Tibial nerve (tissue), 4 donors: ENCODE measurements around the gene AMOTL1. TPM values are rescaled to one million over a fixed set of nuclear protein-coding genes. Genes with fewer than 3 reads are reported as not detected.
A peak's percentile ranks its signal among the peaks of the same experiment; 100 is the strongest.

Source experiments
- DNase-seq, 2 donors: peaks; one replicate each; pipeline ENCODE4 v3.0.0-alpha.2; 2019; ENCODE audit warnings: low spot score in 2 of 2
- H3K27ac ChIP-seq, 4 donors: fragments of 200-600 bp; sonication (generic) in 3 of 4; one replicate each; pipeline ENCODE4 v1.5.1; 2017 to 2019; ENCODE audit warnings: mild to moderate bottlenecking in 1 of 4
- H3K27me3 ChIP-seq, 2 donors: fragments of 200-600 bp; sonication (generic) in 1 of 2; one replicate each; pipeline versions ENCODE4 v1.5.1 to v1.6.0; 2017 to 2019
- H3K36me3 ChIP-seq, 3 donors: fragments of 200-600 bp; sonication (generic); one replicate each; pipeline ENCODE4 v1.5.1; 2018 to 2019
- H3K4me1 ChIP-seq, 4 donors: fragments of 200-600 bp; sonication (generic) in 3 of 4; one replicate each; pipeline ENCODE4 v1.5.1; 2017 to 2019
- H3K4me3 ChIP-seq, 4 donors: fragments of 200-600 bp; sonication (generic) in 3 of 4; one replicate each; pipeline ENCODE4 v1.5.1; 2017 to 2019; ENCODE audit warnings: mild to moderate bottlenecking in 1 of 4, moderate library complexity in 1 of 4
- H3K9me3 ChIP-seq, 4 donors: fragments of 200-600 bp; sonication (generic) in 3 of 4; one replicate each; pipeline ENCODE4 v1.5.1; 2017 to 2019
- CTCF ChIP-seq, 5 experiments: fragments of 200-600 bp in 3 of 5; fragments of 450-650 bp in 2 of 5; sonication (generic) in 3 of 5; IDR thresholded peaks; one replicate each; pipeline ENCODE4 v1.5.1; 2016 to 2019; ENCODE audit warnings: antibody characterized with exemption in 5 of 5, mild to moderate bottlenecking in 3 of 5, moderate library complexity in 2 of 5
- EP300 ChIP-seq, 2 donors: sonication (generic); formaldehyde crosslinking; IDR thresholded peaks; one replicate each; pipeline ENCODE4 v1.6.1; 2017; ENCODE audit warnings: antibody characterized with exemption in 2 of 2, mild to moderate bottlenecking in 1 of 2
- POLR2A ChIP-seq, 2 donors: fragments of 450-650 bp; IDR thresholded peaks; one replicate each; pipeline ENCODE4 v1.6.1; 2017; ENCODE audit warnings: antibody characterized with exemption in 2 of 2, mild to moderate bottlenecking in 2 of 2, moderate library complexity in 2 of 2
- WGBS, 2 donors: methylation state at CpG; one replicate each; pipeline ENCODE4 v1.1.5; 2018; 5-methylcytosine and 5-hydroxymethylcytosine counted together
- total RNA-seq, 4 donors: library from RNA; depleted of rRNA; stranded (reverse); fragments of >200 nt; gene quantifications; one replicate each; pipeline ENCODE4 v1.1.0, GENCODE V29; 2016

AMOTL1 gene
- total RNA-seq, 4 donors from 2014 or later, result 46.5 to 58.0 (median 51.9) TPM

DNA sequence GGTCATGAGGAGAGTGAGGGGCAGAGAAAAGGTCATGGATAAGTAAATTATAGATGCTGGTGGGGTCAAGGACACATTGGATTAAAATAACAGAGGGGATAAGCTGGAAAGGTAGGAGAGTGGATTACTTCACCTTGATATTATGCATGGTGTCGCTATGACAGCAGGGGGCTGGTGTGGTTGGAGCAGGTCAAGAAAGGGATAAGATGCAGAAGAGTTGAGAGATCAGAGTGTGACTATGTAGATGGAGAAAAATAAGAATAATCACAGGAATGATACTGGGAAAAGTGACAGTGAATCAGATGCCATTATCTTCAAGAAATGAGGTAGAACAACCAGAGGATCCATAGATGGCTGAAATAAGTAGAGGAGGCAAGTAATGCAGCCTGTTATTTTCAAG, 29.4 kb upstream of the AMOTL1 start:
- H3K9me3 ChIP-seq, result no peaks in the 10 kb centered on the region
- H3K4me3 ChIP-seq, result no peak overlapping the region
- WGBS, 2 donors, result 97 to 98% methylated on average over 1 of the region's 1 CpG
- H3K36me3 ChIP-seq, result no peaks in the 10 kb centered on the region
- DNase-seq, result no peak
- no peak overlapping the region for H3K27ac ChIP-seq
- TF ChIP-seq CTCF (IDR thresholded peaks at IDR 0.05), result no peak
- TF ChIP-seq POLR2A (IDR thresholded peaks at IDR 0.05), result no peak
- TF ChIP-seq EP300 (IDR thresholded peaks at IDR 0.05), result no peak
- H3K27me3 ChIP-seq, result no peaks in the 10 kb centered on the region
- peaks cover 0 to 17% (median 0%) of the 10 kb centered on the region in 4 donors for H3K4me1 ChIP-seq

GRCh38 chr11:94739331-94739730, 28.8 kb upstream of the AMOTL1 start:
- Histone ChIP-seq H3K4me3 (no peak overlapping the region), H3K9me3 (no peaks in the 10 kb centered on the region), H3K27ac (no peak overlapping the region), H3K4me1 (peaks cover 0 to 17% (median 0%) of the 10 kb centered on the region in 4 donors), H3K36me3 (no peaks in the 10 kb centered on the region), H3K27me3 (no peaks in the 10 kb centered on the region)
- 65 to 85% methylated on average over 2 of the region's 2 CpGs for WGBS, 2 donors
- no peak for DNase-seq
- no peak for TF ChIP-seq EP300 (IDR thresholded peaks at IDR 0.05)
- TF ChIP-seq CTCF (IDR thresholded peaks at IDR 0.05), result no peak
- TF ChIP-seq POLR2A (IDR thresholded peaks at IDR 0.05), result no peak

- Histone ChIP-seq H3K4me1 (peaks cover 0 to 17% (median 0%) of the 10 kb centered on the region in 4 donors), H3K36me3 (no peaks in the 10 kb centered on the region), H3K27ac (peak overlapping the region in 2 of 4 donors; percentile 45 to 70), H3K4me3 (peak overlapping the region; percentile 38 to 77 (median 49)), H3K9me3 (no peaks in the 10 kb centered on the region), H3K27me3 (no peaks in the 10 kb centered on the region)
- TF ChIP-seq POLR2A (IDR thresholded peaks at IDR 0.05), result no peak
- no peak for TF ChIP-seq CTCF (IDR thresholded peaks at IDR 0.05)
- TF ChIP-seq EP300 (IDR thresholded peaks at IDR 0.05), result no peak
- 1 to 2% methylated on average over 37 to 82 of the region's 82 CpGs for WGBS, 2 donors
- peak in 1 of 2 donors; percentile 40 for DNase-seq
Observed at GRCh38 chr11:94740083-94741021, 27.8 kb upstream of the AMOTL1 start.

- WGBS, 2 donors, result 1 to 2% methylated on average over 25 to 28 of the region's 35 CpGs
Observed at GRCh38 chr11:94741022-94741679, 27.0 kb upstream of the AMOTL1 start.

More at GRCh38 chr11:94741022-94741679, 27.0 kb upstream of the AMOTL1 start:
- no peaks in the 10 kb centered on the region for H3K36me3 ChIP-seq
- peaks cover 0 to 17% (median 0%) of the 10 kb centered on the region in 4 donors for H3K4me1 ChIP-seq
- peak overlapping the region; percentile 38 to 77 (median 49) for H3K4me3 ChIP-seq
- peak in 1 of 2 donors; percentile 33 for DNase-seq
- peak; percentile 23 to 66 (median 53) for TF ChIP-seq CTCF (IDR thresholded peaks at IDR 0.05)
- no peak for TF ChIP-seq EP300 (IDR thresholded peaks at IDR 0.05)
- no peaks in the 10 kb centered on the region for H3K27me3 ChIP-seq
- H3K9me3 ChIP-seq, result no peaks in the 10 kb centered on the region
- peak overlapping the region in 2 of 4 donors; percentile 34 to 70 for H3K27ac ChIP-seq
